GM18868 (cell line): ENCODE measurements around the gene MAP3K6.
"Not testable (repeated sequence)": the region's sequence is repeated elsewhere in the genome, so short reads cannot be mapped to it uniquely, and the experiment has no call there.

Experiments used
- ATAC-seq: cut with Tn5 transposase; IDR thresholded peaks from one replicate; pipeline ENCODE4 v1.9.1; 2021; ENCODE audit warnings: mild to moderate bottlenecking, moderate library complexity; ENCODE audit not compliant: unreplicated experiment

The MAP3K6 gene

GRCh38 chr1:27366411-27367159 lies at the start of gene MAP3K6:
TSS of gene MAP3K6 (minus strand) at chr1:27366961. CDS start at chr1:27366597, 364 bp downstream.
- ATAC-seq, result no peak

GRCh38 chr1:27414091-27414490 lies 47.3 kb upstream of the MAP3K6 start:
- no peak for ATAC-seq

- no peak for ATAC-seq
Observed at GRCh38 chr1:27413004-27413403, 46.2 kb upstream of the MAP3K6 start.

GRCh38 chr1:27412502-27412901 lies 45.7 kb upstream of the MAP3K6 start:
- no peak for ATAC-seq

DNA sequence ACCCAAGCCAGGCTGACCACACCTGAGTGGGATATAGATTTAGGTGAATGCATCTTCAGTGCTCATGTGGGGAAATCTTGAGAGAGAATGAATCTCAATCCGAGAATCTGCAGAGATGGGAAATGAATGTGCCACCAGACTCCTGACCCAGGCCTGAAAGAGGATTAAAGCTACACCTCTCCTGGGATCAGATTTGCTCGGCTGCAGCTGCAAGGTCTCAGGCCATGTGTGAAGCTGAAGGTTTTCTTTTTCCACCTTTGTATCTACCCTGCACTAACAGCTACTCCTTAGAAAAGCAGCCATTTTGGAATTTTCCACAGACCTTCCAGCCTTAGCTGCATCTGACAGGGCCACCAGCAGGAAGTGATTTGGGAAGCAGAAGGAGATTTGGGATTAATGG lies 43.9 kb upstream of the MAP3K6 start:
- no peak for ATAC-seq

- no peak for ATAC-seq
Observed at GRCh38 chr1:27409669-27410068, 42.9 kb upstream of the MAP3K6 start.

DNA sequence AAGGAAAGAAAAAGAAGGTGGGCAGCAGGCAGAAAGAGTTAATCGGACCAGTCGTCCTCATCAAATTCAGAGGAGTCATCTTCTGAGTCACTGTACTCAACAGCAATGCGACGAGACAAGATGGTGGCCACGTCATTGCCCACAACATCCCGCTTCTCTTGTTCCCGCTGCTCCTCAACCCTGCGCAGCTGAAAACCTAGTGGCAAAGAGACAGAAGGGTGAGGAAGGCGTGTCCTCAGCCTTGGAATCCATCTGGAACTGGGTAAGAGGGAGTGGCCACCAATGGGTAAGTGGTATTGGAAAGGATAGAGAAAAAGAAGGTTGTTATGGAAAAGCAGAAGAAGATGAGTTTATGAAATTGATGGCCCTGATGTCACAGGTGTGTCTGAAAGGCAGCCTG lies 41.4 kb upstream of the MAP3K6 start:
- ATAC-seq, result no peak

DNA sequence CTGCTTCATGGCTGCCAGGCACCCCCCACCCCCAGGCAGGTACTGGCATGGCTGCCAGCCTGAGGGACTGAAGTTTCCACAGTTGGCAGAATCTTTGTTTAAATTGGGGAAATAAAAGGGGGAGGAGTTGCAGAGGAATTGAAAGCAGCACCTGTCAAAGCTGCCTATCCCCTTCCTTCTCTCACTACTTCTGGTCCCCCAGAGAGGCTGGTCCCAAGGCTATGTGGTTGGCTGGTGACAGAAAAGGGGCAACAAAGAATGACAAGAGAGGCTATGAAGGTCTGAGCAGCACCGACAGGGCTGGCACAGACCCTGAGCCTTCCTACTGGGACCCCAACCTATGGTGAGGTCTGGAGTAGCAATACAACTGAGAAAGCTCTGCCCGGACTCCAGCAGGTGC lies 40.0 kb upstream of the MAP3K6 start:
- ATAC-seq, result not testable (repeated sequence)

GRCh38 chr1:27406362-27406680 lies 39.6 kb upstream of the MAP3K6 start:
- ATAC-seq, result no peak

- ATAC-seq, result not testable (repeated sequence)
Observed at GRCh38 chr1:27405598-27406361, 39.0 kb upstream of the MAP3K6 start.

DNA sequence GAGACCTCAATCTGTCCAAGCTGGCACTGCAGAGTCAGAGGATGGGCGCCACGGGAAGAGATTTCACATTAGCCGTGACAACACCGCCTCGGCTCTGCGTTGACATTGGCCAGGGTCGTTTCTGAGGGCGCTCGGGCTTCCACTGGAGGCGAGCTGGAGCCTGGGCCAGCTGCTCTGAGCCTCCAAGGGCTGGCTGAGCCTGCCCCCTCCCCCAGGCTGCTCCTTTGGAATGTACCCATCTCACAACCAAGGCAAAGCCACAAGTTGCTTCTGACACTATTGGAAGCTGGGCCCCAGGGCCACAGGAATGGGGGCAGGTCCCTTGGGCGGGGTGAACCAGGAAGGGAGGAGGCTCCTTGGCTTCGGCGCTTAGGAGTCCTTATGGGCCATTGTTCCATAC lies 38.3 kb upstream of the MAP3K6 start:
- ATAC-seq, result no peak

DNA sequence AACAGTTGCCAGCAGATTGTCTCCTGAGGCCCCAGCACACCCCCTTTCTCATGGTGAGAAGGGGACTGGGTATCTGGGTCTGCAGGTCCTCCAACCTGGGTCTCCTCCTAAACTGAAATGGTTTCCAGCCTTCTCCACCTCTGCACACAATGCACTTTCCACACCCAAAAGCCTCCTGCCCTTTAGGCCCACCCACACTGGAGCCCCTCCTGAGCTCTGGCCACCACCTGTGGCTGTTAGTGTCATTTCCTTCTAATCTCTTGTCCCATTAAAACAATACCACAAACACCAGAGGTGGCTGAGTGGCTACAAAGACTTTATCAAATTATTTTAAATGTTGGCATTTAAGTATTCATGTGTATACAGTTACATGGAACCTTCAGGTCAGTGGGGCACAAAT lies 37.2 kb upstream of the MAP3K6 start:
- ATAC-seq, result no peak

DNA sequence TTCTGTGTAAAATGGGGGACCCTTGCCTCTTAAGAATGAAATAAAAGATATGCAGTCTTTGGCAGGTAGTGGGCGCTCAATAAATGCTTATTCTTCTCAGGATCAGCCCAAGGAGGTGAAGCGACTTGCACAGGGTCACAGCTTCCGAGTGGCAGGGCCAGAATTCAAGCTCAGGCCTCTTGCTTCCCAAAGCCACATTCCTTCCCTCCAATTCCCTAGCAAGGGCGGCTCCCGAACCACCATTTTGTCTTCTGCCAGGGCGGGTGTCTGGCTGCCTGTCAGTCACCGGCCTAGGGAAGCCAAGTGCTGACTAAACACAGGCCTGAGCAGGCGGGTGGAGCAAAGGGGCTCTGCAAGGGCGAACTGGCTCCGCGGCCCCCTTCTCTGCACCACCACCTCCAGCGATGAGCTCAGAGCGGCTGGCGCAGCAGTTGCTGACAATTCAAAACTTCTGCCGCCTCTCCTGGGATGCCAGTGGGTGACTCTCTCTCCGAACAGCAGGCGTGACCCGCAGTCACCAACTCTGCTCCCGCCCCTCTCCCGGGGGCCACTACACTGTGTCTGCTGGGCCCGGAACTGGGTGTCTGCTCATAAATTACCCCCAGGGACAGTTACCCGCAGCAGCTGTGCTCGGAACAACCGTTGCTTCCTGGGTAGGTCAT lies 36.4 kb upstream of the MAP3K6 start:
- ATAC-seq, result no peak

DNA sequence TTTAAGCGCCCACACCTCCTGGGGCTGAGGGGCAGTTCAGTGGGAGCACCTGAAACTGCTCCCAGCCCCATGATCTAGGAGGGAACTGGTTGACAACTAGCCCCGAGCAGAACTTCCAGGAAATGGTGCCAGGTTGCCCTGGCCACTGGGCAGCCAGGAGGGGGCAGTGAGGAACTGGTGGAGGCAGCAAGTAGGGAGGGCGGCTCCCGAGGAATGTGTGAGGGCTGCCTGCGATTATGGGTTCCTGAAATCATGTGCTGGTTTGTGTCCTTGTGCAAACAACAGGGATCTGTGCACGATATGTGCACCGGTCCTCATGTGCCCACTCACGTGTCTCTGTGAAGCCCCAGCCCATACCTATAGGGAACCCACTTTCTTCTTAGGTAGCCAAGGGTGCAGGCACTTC lies 35.6 kb upstream of the MAP3K6 start:
- no peak for ATAC-seq

- ATAC-seq, result no peak
Observed at GRCh38 chr1:27400963-27401341, 34.2 kb upstream of the MAP3K6 start.

DNA sequence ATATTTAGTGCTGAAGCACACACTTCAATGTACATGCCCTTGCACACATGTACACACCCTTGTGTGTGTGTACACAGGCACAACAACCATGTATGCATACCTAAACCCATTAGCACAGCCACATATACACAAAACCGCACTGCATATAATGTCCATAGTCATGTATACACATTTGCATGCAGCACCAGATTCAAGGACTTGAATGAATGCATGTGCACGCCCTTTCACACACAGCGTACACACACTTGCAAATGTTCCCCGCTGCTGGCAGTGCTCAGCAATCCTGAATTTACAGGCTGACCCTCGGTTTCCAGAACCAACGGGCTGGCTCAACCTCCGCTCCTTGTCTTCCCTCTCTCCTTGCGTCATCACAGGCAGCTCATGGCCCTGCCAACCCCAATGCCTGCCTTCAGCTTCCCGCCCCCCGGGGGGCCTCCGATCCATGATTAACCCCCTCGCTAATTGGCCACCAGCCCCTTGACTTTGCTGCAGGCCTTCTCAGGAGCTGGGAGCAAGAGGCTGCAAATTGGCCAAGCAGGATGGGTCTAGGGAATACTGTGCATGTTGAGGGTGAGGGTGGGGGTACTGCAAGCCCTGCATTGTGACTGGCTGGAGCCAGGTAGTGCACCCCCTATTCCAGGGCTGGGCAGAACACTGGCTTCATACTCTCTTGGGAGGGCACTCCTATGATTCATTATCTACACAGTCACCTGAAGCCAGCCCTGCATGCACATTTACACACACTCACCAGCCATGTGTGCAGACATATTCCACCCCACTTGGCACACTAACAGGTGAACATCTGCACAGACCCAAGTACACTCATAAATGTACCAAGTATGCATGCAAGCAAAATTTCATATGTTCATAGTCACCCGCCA lies 33.6 kb upstream of the MAP3K6 start:
- no peak for ATAC-seq

DNA sequence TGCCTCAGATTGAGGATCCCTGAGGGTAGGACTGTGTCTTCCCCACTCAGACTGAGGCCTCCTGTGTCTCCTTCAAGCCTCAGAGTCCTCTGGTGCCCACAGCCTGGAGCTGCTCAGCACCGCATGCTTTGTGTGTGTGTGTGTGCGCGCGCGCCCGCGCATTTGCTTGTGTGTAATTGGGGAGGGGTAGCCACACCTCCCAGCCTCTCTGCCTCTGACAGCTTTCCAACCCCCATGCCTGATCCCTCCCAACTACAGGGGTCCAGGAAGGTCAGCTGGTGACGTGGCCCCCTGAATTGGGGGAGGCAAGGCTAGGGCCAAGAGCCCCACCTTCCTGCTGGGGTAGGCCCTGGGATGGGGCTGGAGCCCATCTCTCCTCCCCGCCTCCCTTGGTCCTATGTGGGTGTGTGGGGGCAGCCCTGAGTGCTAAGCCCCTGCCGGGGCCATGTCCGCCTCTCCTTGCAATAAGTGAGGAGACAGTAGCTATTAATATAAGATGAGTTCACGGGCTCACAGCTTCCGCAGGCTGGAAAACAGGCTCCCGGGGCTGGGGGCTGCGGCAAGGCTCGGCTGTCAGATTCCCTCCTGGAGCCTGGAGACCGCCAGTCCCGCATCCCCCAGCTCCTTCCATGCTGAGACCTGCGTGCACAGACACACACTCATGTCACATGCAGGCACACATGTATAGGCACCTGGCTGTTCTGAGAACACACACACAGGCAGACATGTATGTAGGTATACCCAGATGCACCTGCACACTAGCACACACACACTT lies 32.7 kb upstream of the MAP3K6 start:
- no peak for ATAC-seq

DNA sequence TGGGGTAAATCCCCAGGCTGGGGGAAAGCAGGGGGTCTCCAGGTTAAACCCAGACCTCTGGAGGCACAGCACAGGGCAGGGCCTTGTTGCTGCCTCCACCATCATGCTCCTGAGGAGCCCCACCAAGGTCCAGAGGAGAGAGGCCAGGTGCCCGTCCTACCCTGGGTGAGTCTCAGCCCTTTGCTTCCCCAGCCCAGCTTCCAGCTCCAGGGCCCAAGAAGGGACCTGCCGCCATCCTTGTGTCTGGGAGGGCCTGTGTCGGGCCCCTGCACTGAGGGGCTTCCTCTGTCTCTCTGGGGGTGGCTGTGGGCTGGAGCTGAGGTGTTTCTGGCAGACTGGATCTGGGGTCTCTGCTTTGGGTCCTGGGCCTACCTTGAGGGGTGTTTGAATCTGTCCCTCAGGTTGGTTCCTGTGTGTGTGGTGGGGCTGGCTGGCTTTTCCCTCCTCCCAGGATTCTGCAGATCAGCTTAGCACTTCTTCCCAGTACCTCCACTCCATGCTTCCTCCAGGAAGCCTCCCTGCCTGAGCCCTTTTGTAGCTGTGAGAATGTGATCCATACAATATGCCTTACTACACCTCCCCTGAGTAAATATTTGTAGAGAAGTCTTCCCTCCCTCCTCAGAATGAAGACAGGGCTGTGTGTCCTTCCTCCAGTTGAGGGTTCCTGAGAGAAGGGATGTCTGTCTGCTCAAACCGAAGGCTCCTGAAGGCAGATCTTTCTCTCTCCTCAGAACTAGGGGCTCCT lies 31.8 kb upstream of the MAP3K6 start:
- ATAC-seq, result no peak

GRCh38 chr1:27397749-27398148 lies 31.0 kb upstream of the MAP3K6 start:
- ATAC-seq, result no peak

- ATAC-seq, result no peak
Observed at GRCh38 chr1:27397110-27397509, 30.3 kb upstream of the MAP3K6 start.
